Esophagus squamous epithelium (tissue), 4 donors: ENCODE results near the gene RALA.

ENCODE experiments used
- POLR2A ChIP-seq, 4 donors: fragments of 450-650 bp; IDR thresholded peaks; one replicate each; pipeline ENCODE4 v1.6.1; 2017; ENCODE audit warnings: antibody characterized with exemption in 4 of 4, mild to moderate bottlenecking in 4 of 4, moderate library complexity in 3 of 4
- TF ChIP-seq, protein P1 (sequence below), 6 experiments: fragments of 450-650 bp in 4 of 6; fragments of 200-600 bp in 2 of 6; sonication (generic) in 2 of 6; IDR thresholded peaks; one replicate each; pipeline ENCODE4 v1.5.1; 2016 to 2019; ENCODE audit warnings: antibody characterized with exemption in 6 of 6, mild to moderate bottlenecking in 4 of 6, moderate library complexity in 4 of 6

DNA sequence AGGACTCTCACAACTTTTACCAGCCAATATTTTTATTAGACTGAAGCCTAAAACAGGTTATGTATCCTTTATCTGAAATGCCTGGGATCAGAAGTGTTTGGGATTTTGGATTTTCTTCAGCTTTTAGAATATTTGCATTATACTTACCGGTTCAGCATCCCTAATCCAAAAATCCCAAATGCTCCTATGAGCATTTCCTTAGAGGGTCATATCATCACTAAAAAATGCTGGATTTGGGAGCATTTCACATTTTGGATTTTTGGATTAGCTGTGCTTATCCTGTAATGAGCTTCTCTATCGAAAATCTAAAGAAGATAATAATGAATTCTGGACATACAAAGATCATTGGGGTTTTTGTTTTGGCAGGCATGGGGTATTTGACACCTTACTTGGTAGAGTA lies 53.0 kb downstream of the RALA start:
- TF ChIP-seq, protein P1, sequence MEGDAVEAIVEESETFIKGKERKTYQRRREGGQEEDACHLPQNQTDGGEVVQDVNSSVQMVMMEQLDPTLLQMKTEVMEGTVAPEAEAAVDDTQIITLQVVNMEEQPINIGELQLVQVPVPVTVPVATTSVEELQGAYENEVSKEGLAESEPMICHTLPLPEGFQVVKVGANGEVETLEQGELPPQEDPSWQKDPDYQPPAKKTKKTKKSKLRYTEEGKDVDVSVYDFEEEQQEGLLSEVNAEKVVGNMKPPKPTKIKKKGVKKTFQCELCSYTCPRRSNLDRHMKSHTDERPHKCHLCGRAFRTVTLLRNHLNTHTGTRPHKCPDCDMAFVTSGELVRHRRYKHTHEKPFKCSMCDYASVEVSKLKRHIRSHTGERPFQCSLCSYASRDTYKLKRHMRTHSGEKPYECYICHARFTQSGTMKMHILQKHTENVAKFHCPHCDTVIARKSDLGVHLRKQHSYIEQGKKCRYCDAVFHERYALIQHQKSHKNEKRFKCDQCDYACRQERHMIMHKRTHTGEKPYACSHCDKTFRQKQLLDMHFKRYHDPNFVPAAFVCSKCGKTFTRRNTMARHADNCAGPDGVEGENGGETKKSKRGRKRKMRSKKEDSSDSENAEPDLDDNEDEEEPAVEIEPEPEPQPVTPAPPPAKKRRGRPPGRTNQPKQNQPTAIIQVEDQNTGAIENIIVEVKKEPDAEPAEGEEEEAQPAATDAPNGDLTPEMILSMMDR (IDR thresholded peaks at IDR 0.05) = no peak
- TF ChIP-seq POLR2A (IDR thresholded peaks at IDR 0.05) = no peak
